ENCODE measurements around the gene TMEM134.
A peak's percentile ranks its signal among the peaks of the same experiment; 100 is the strongest.
"Not testable (repeated sequence)": the region's sequence is repeated elsewhere in the genome, so short reads cannot be mapped to it uniquely, and the experiment has no call there.

TMEM134 gene

DNA sequence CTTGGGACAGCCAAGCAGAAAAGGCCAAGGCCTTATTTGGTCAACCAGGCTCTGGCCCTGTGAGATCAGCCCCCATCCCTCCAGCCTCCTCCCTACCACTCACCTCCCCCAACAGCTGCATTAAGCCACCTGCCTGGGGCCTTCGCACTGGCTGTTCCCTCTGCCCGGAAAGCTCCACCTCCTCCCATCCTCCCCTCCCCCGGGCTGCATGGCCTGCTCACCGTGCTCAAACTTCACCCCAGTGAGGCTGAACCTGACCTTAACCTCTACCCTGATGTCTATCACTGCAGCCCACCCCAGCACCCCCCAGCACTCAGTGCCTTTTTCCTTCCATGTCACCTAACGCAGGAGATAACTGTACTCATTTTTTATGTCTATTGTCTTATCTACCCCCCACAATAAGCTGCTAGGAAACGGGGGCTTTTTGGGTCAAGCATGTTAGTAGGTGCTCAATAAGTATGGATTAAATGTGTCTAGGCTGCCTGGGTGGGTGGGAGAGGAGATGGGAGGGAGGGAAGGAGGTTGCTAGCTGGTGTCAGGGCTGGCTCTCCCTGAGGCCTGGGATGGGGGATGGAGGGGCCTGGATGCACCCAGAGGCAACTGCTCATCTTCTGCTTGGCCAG, 32.5 kb downstream of the TMEM134 start:
- DNase-seq, result peak; percentile 88

DNA sequence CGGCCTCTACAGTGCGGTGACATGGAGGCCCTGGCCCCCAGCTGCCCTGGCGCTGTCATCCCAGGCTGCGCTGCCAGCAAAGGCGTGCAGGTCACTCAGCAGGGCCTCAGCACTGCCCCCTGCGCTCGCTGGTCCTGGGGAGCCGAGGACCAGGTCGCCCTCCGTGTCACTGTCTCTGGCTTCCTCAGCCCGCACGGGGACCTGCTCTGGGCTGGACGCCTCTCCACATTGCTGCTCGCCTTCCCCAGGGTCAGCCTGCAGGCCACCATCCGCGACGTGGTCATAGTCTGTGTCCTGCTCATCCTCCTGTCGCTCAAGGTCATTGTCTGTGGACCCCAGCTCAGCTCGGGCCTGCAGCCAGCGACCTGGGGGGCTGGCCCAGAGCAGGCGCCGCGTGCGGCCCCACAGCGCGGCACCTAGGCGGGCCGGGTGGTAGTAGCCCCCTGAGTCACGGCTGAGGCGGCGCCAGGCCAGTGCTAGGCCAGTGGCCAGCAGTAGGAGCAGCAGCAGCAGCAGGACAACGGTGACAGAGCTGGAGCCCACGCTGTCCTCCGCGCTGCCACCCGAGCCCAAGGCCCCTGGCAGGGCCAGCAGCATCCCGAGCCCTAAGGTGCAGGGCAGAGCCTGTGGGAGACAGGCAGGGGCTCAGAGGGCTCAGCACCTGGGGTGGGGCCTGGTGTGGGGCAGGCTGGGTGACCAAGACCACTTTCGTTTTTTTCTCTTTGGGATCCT, 33.2 kb downstream of the TMEM134 start:
- peak; percentile 77 for DNase-seq

DNA sequence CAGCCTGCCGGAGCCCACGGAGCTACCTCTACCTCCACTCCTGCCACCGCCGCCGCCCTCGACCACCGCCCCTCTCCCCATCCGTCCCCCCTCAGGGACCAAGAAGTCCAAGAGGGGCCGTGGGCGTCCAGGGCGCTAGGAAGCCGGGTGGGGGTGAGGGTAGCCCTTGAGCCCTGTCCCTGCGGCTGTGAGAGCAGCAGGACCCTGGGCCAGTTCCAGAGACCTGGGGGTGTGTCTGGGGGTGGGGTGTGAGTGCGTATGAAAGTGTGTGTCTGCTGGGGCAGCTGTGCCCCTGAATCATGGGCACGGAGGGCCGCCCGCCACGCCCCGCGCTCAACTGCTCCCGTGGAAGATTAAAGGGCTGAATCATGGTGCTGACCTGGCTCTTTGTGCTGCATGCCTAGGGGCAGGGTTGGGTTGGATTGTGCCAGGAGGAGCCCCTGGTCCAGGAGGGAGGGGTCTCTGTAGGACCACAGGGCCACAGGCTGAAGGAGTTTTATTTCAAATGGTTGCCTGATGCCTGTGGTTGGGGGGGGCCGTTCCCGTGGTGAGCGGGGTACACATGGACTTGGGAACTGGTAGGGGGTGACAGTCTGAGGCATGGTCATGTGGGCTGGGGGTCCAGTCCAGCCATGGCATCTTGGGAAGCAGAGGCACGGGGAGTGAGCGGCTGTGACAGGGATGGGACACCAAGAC, 33.9 kb downstream of the TMEM134 start:
- peak; percentile 81 for DNase-seq

DNA sequence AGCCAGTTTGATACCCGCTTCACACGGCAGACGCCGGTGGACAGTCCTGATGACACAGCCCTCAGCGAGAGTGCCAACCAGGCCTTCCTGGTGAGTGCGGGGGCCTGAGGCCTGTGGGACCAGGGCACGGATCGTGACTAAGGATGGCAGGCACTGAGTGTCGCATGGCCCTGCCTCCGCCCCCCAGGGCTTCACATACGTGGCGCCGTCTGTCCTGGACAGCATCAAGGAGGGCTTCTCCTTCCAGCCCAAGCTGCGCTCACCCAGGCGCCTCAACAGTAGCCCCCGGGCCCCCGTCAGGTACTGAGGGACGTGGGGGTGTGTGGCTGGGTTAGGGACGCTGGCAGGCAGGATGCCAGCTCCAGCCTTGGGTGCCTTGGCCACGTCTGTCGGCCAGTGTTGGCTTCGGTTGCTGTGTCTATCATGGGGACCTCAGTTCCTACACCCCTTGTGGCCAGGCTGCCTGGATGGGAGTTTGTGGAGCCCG, 34.6 kb downstream of the TMEM134 start:
- DNase-seq, result peak; percentile 86

DNA sequence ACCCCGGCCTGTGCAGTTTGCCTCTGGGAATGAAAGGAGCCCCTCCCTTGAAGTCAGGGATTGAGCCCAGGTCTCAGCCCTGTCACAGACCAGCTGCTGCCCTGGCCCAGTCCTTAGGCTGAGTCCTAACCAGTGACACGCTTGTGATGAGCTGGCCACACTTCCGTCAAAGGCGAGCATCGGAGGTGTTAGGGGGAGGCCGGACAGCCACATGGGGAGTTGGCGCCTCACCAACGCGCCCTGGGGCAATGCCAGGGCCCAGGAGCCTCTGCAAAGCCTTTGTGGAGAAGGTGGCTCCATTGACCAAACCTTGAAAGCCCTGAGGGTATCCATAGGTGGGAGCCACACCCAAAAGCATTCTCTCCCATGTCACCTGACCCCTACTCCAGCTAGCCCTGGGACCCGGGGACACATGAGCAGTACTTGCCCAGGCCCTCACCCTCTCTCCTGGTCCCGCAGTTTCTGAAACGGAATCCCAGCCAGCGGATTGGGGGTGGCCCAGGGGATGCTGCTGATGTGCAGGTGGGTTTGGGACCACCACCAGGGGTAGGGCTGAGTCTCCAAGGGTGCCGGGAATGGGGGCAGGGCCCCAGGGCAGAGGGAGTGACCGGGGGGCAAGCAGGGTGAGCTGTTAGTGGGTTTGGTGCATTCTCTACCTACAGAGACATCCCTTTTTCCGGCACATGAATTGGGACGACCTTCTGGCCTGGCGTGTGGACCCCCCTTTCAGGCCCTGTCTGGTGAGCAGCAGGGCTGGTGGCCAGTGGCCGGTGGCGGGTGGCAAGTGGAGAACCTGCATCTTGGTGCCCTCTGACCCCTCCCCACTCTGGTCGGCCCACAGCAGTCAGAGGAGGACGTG, 35.3 kb downstream of the TMEM134 start:
- DNase-seq, result peak; percentile 78

DNA sequence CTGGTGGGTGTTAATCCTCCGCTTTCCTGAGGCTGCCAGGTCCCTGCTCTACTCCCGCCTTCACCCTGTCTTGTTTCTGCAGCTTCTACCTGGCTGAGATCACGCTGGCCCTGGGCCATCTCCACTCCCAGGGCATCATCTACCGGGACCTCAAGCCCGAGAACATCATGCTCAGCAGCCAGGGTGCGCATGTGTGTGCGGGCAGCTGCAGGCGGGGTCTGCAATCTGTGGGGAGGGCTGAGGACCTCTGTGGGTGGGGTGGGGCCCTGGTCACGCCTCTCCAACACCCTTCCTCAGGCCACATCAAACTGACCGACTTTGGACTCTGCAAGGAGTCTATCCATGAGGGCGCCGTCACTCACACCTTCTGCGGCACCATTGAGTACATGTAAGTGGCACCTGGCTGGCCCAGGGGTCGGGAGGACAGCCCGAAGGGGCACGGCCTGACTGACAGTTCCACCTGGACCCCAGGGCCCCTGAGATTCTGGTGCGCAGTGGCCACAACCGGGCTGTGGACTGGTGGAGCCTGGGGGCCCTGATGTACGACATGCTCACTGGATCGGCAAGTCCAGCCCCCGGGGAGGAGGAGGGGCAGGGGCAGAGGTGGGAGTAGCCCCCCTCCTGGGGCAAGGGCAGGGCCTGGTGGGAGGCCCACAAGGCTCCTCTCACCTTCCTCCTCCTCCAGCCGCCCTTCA, 36.2 kb downstream of the TMEM134 start:
- peak; percentile 61 for DNase-seq

DNA sequence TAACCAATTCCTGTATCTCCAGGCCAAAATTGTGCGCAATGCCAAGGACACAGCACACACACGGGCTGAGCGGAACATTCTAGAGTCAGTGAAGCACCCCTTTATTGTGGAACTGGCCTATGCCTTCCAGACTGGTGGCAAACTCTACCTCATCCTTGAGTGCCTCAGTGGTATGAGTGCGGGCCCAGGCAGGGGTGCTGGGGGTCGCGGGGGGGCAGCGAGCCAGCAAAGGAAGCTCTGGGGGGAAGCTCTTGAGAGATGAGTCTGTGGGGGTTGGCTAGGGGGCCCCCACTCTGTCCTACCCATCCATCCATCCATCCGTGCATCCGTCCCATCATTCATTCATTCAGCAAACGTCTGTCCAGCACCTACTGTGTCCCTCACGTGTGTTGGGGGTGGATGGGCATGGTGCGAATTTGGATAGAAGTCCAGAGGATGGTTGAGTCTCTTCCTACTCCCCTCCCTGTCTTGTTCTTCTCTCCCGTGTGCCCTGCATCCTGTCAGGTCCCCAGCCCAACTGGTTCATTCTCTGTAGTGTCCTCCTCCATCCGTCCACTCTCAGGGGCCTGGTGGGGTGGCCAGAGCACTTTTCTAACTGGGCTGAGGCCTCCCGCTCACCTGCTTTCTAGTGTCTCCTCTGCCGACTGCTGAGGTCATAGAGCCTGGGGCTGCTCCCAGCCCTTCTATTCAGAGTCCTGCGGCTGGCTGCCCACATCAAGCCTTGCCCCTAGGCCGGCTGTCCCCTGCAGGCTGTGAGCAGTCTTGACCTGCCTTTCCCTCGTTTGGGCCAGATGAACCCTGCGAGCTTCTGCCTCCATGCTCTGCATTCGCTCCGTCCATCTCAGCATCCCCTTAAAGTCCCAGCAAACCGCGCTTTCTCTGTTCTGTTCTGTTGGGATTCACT, 37.5 kb downstream of the TMEM134 start:
- no peak for DNase-seq

DNA sequence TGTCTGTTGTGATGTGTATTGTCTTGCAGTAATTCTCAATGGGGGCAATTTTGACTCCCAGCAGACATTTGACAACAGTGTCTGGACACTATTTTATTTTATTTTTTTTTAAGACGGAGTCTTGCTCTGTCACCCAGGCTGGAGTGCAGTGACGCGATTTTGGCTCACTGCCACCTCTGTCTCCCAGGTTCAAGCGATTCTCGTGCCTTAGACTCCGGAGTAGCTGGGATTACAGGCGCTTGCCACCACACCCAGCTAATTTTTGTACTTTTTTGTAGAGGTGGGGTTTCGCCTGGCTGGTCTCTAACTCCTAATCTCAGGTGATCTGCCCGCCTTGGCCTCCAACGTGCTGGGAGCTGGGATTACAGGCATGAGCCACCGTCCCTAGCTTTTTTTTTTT, 39.3 kb downstream of the TMEM134 start:
- DNase-seq, result no peak

DNA sequence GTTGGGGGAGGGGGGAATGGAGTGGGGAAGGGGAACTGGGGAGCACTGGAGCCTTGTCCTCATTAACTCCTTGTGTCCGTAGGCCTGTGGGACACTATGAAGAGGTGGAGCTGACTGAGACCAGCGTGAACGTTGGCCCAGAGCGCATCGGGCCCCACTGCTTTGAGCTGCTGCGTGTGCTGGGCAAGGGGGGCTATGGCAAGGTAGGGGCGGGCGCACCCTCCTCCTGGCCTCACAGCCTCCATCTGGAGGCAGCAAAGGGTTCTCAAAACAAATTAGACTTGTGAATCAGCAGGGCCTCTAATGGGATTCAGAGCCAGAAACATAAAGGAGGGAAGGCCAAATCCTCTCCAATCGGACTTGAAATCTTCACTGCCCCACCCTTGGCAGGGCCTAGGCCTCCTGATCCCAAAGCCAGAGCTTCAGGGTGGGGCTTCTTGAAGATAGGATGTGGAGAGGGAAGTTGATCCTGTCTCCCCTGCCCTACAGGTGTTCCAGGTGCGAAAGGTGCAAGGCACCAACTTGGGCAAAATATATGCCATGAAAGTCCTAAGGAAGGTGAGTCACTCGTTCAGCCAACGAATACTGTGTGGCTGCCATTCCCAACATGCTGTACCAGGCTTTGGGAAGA, 39.9 kb downstream of the TMEM134 start:
- DNase-seq, result no peak

DNA sequence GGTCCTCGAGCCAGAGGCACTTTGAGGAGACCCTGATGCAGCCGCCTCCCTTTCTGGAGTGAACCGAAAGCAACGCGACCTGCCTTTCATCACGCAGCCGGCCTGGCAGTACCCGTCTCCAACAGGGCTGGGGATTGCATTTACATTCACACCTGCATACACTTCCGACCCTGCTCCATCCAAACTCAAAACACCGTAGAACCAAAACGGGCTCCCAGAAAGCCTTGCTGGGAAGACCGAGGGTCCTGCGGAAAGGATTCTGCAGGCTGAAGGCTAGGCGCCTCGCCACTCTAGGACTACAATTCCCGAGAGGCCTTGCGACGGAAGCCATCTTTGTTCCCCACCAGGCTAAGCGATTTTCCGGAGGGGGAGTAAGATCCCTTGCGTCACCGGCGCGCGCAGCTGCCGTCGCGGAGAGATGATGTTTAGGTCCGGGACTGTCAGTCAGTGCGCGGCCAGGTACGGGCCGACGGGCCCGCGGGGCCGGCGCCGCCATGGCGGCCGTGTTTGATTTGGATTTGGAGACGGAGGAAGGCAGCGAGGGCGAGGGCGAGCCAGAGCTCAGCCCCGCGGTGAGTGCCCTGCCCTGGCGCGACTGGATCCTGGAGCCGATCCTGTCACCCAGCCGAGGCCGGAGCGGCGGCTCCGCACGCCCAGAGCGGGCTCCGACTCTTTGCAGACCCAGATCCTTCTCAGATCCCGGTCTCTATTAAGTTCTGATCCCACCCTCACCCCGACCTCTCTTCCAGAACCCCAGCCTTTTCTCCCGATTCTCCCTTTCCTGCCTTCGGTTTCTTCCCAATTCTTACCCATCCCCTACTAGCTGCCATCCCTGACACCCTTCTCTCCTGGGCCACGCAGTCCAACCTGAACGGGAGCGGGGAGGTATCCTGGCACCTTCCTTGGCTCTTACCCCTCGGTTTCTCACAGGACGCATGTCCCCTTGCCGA, 40.7 kb downstream of the TMEM134 start, which contains the start of gene RPS6KB2:
Gene RPS6KB2 (plus strand): TSS at position 443 of the 950 bp plus-strand sequence. CDS start 52 bp downstream, at position 495.
- DNase-seq, result peak; percentile 100

DNA sequence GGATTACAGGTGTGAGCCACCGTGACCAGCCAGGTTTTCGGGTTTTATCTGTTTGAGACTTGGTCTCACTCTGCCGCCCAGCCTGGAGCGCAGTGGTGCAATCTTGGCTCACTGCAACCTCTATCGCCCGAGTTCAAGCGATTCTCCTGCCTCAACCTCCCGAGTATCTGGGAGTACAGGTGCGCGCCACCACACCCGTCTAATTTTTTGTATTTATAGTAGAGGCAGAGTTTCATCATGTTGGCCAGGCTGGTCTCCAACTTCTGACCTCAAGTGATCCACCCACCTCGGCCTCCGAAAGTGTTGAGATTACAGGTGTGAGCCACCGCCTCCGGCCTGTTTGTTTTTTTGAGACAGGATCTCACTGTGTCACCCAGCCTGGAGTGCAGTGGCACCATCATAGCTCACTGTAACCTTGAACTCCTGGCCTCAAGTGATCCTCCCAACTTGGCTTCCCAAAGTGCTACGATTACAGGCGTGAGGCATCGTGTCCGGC, 41.6 kb downstream of the TMEM134 start:
- DNase-seq, result not testable (repeated sequence)

DNA sequence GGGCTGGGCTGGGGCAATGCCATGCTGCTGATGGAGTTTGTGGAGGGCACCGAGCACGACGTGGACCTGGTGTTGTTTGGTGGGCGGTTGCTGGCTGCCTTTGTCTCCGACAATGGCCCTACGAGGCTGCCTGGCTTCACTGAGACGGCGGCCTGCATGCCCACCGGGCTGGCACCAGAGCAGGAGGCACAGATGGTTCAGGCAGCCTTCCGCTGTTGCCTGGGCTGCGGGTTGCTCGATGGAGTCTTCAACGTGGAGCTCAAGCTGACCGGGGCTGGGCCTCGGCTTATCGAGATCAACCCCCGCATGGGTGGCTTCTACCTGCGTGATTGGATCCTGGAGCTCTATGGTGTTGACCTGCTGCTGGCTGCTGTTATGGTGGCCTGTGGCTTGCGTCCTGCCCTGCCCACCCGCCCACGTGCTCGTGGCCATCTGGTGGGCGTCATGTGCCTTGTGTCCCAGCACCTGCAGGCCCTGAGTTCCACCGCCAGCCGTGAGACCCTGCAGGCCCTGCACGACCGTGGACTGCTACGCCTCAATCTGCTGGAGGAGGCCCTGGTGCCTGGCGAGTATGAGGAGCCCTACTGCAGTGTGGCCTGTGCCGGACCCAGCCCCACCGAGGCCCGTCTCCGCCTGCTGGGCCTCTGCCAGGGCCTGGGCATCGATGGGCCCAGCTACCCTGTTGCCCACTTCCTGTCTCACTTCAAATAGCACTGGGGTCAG, 45.0 kb downstream of the TMEM134 start:
- DNase-seq, result no peak

DNA sequence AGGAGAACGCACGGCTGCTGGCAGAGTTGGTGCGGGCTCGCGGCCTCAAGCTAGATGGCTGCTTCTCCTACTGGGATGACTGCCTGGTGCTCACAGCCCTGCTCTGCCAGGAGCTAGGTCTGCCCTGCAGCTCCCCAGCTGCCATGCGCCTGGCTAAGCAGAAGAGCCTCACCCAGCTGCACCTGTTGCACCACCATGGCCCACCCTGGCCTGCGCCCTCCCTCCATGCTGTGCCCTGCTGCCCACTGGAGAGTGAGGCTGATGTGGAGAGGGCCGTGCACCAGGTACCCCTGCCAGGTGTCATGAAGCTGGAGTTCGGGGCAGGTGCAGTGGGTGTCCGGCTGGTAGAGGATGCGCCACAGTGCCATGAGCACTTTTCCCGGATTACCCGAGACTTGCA, 45.6 kb downstream of the TMEM134 start:
- DNase-seq, result no peak

DNA sequence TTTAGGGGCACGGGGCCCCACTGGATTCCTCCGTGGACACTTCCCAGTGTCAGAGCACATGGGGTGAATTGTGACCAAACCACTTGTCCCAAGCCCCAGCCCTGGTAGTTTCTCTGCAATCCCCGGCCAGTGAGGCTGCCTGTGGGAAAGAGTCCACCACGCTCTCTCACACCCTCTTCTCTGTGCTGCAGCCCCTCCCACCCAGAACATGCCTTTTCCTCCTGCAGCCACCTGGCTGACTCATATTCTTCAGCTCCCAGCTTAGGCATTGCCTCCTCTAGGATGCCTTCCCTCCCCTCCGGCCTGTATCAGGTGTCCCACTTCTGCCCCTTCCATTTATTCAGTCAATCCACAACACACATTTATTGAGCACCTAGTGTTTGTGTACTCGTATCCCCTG, 46.2 kb downstream of the TMEM134 start:
- DNase-seq, result no peak

DNA sequence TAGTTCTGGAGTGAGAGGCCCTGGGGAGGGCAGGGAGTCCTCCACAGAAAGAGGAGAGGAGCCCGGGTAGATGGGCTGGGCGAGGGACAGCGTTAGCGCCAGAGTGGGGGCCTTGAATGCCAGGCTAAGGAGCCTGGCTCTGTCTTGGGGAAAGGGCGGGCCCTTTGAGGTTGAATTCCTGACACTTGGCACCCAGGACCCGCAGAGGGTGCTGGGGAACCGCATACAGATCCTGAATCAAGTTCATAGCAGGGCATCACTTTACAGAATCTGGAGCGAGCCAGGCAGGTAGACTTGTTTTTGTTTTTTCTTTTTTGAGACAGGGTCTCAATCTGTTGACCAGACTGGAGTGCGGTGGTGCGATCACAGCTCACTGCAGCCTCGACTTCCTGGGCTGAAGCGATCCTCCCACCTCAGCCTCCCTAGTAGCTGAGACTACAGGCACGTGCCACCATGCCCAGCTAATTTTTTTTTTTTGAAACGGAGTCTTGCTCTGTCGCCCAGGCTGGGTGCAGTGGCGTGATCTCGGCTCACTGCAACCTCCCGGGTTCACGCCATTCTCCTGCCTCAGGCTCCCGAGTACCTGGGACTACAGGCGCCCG, 47.5 kb downstream of the TMEM134 start:
- DNase-seq, result no peak

DNA sequence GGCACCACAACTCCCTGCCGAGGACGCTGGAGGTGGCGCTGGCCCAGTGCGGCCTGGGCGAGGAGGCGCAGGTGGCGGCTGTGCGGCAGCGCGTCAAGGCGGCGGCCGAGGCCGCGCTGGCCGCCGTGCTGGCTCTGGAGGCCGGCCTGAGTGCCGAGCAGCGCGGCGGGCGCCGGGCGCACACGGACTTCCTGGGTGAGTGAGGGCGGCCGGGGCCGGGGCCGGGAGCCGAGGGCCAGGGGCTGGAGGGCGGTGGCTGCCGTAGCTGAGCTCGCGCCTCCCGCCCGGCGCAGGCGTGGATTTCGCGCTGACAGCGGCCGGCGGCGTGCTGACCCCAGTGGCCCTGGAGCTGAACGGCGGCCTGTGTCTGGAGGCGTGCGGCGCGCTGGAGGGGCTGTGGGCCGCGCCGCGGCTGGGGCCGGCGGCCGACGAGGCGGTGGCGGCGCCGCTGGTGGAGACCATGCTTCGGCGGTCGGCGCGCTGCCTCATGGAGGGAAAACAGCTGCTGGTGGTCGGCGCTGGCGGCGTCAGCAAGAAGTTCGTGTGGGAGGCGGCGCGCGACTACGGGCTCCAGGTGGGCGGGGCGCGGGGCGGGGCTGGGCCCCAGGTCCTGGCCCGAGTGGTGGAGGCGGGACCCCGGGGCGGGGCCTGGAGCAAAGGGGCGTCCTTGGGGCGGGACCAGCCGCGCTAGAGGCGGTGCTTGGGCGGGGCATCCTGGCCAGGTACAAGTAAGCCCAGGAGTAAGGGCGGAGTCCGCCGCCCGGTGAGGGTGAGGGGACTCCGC, 48.2 kb downstream of the TMEM134 start:
- peak; percentile 100 for DNase-seq

DNA sequence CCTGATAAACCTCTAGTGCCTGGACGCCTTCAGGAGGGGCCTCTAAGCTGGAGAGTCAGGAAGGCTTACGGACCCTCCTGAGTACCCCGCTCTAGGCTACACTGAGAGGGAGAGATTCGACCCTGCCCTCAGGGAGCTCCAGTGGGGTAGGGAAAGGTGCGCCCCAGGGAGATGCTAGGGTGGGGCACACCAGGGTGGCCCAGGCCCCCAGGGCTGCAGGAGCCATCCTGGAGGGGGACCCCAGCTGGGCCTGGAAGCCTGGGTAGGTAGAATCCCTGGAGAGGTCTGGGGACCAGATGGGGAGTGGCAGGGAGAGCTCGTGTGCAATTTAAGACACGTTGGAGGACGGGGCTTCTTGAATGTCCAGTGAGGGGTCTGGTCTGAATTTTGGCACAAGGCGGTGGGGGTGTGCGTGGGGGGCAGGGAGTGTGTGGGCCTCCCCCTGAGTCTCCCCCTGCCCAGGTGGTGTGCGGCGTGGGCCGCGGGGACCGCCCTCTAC, 48.9 kb downstream of the TMEM134 start:
- peak; percentile 82 for DNase-seq
